Naive thymus-derived CD4-positive, alpha-beta T cell (primary cell): ENCODE data around the gene CORT. TPM values are rescaled to one million over a fixed set of nuclear protein-coding genes. Genes with fewer than 3 reads are reported as not detected.
"Not testable (repeated sequence)": the region's sequence is repeated elsewhere in the genome, so short reads cannot be mapped to it uniquely, and the experiment has no call there.

Experiments
- ATAC-seq: fragments of 150-1000 bp; cut with Tn5 transposase; 2 replicates; pipeline ENCODE4 v1.10.0; 2021; ENCODE audit warnings: mild to moderate bottlenecking, moderate library complexity
- CTCF ChIA-PET: fragments of 350-600 bp; sonication (Branson Sonifier 250); formaldehyde crosslinking; loops from one replicate; lab custom pipeline; 2021; ENCODE audit warnings: antibody characterized with exemption; lab: Charles Lee
- POLR2A ChIA-PET: fragments of 350-600 bp; sonication (Branson Sonifier 250); formaldehyde crosslinking; loops from one replicate; lab custom pipeline; 2021; ENCODE audit warnings: antibody characterized with exemption, inconsistent platforms; lab: Charles Lee
- DNase-seq, 9 donors: peaks; one replicate each; pipeline versions ENCODE4 v3.0.0 to v3.0.0-alpha.2; 2020 to 2022; ENCODE audit warnings: mixed read lengths in 1 of 9
- H3K27ac ChIP-seq: one replicate; pipeline ENCODE4 v1.7.0; 2013; ENCODE audit warnings: mild to moderate bottlenecking, low read depth, low read length, moderate library complexity
- H3K27me3 ChIP-seq, 2 donors: one replicate each; pipeline ENCODE4 v1.7.0; 2013; ENCODE audit warnings: low read length in 2 of 2, mild to moderate bottlenecking in 2 of 2, moderate library complexity in 2 of 2; ENCODE audit not compliant: control insufficient read depth in 2 of 2, insufficient read depth in 2 of 2
- H3K36me3 ChIP-seq, 3 experiments: 1 replicate in 2 of 3; 2 replicates in 1 of 3; pipeline ENCODE4 v1.7.0; 2013; ENCODE audit warnings: low read length in 3 of 3, mild to moderate bottlenecking in 3 of 3, moderate library complexity in 1 of 3; ENCODE audit not compliant: insufficient read depth in 3 of 3, control insufficient read depth in 2 of 3
- H3K4me1 ChIP-seq, 2 donors: one replicate each; pipeline ENCODE4 v1.7.0; 2013; ENCODE audit warnings: low read length in 2 of 2, mild to moderate bottlenecking in 2 of 2, moderate library complexity in 1 of 2; ENCODE audit not compliant: control insufficient read depth in 2 of 2, insufficient read depth in 2 of 2
- H3K4me3 ChIP-seq: 2 replicates; pipeline ENCODE4 v1.7.0; 2013; ENCODE audit warnings: mild to moderate bottlenecking, low read length
- H3K9me3 ChIP-seq, 3 experiments: 1 replicate in 2 of 3; 2 replicates in 1 of 3; pipeline ENCODE4 v1.7.0; 2013; ENCODE audit warnings: low read length in 3 of 3; ENCODE audit not compliant: control insufficient read depth in 2 of 3
- H3K27ac Mint-ChIP-seq, 9 donors: one replicate each; pipeline ENCODE4 v1.8.0; 2020 to 2022; ENCODE audit warnings: mixed read lengths in 9 of 9, mild to moderate bottlenecking in 8 of 9, moderate library complexity in 5 of 9, inconsistent platforms in 2 of 9
- H3K27me3 Mint-ChIP-seq, 5 donors: one replicate each; pipeline ENCODE4 v1.8.0; 2021 to 2022; ENCODE audit warnings: mixed read lengths in 5 of 5, mild to moderate bottlenecking in 1 of 5
- H3K36me3 Mint-ChIP-seq, 5 donors: one replicate each; pipeline ENCODE4 v1.8.0; 2020 to 2022; ENCODE audit warnings: mixed read lengths in 5 of 5, mild to moderate bottlenecking in 3 of 5, inconsistent platforms in 1 of 5
- H3K4me1 Mint-ChIP-seq, 7 donors: one replicate each; pipeline ENCODE4 v1.8.0; 2020 to 2022; ENCODE audit warnings: mixed read lengths in 7 of 7, mild to moderate bottlenecking in 3 of 7, inconsistent platforms in 1 of 7
- H3K4me3 Mint-ChIP-seq, 10 donors: one replicate each; pipeline ENCODE4 v1.8.0; 2020 to 2022; ENCODE audit warnings: mild to moderate bottlenecking in 10 of 10, mixed read lengths in 10 of 10, moderate library complexity in 6 of 10, inconsistent platforms in 2 of 10
- H3K9me3 Mint-ChIP-seq, 11 donors: one replicate each; pipeline ENCODE4 v1.8.0; 2020 to 2022; ENCODE audit warnings: mixed read lengths in 11 of 11, mild to moderate bottlenecking in 4 of 11, inconsistent platforms in 1 of 11, moderate library complexity in 1 of 11
- intact Hi-C, 2 donors: fragments of 100-400 bp; cut with micrococcal nuclease; formaldehyde crosslinking; loops; one replicate each; pipeline ENCODE4 v1.15.1; 2023
- polyA plus RNA-seq, 2 donors: library from polyadenylated mRNA; unstranded; fragments of 300-500 nt; fragmentation: Illumina TruSeq; gene quantifications; one replicate each; pipeline ENCODE4 v1.2.3, GENCODE V29; 2021
- total RNA-seq, 6 experiments: library from RNA in 5 of 6; stranded (reverse) in 5 of 6; gene quantifications; 1 replicate in 5 of 6; 2 replicates in 1 of 6; pipeline ENCODE4 v1.2.3 and lab custom pipeline; 2021 to 2026

Gene CORT
- total and polyA plus RNA-seq, 7 experiments from 2014 or later = 0.27 to 0.90 TPM; not detected in 5

DNA sequence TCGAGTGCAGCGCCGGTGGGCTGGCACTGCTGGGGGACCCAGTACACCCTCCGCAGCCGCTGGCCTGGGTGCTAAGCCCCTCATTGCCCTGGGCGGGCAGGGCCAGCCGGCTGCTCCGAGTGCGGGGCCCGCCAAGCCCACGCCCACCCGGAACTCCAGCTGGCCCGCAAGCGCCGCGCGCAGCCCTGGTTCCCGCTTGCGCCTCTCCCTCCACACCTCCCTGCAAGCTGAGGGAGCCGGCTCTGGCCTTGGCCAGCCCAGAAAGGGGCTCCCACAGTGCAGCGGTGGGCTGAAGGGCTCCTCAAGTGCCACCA, 23.3 kb upstream of the CORT start:
- H3K27ac ChIP-seq, intact Hi-C loops, ATAC-seq, H3K9me3 Mint-ChIP-seq, H3K27me3 ChIP-seq, POLR2A ChIA-PET, H3K4me3 Mint-ChIP-seq, H3K36me3 ChIP-seq, DNase-seq, H3K9me3 ChIP-seq, H3K27me3 Mint-ChIP-seq, H3K36me3 Mint-ChIP-seq, H3K4me1 ChIP-seq, H3K27ac Mint-ChIP-seq, H3K4me3 ChIP-seq: not testable (repeated sequence)
- H3K4me1 Mint-ChIP-seq = peaks cover 0 to 22% (median 20%) of the 10 kb centered on the region in 7 donors
- CTCF ChIA-PET = interaction anchor here (1.2 to 1.5 kb wide), 2 partner anchors 216 to 439 kb away, joined by 3 read pairs; partner anchors contain the start of gene KIF1B

DNA sequence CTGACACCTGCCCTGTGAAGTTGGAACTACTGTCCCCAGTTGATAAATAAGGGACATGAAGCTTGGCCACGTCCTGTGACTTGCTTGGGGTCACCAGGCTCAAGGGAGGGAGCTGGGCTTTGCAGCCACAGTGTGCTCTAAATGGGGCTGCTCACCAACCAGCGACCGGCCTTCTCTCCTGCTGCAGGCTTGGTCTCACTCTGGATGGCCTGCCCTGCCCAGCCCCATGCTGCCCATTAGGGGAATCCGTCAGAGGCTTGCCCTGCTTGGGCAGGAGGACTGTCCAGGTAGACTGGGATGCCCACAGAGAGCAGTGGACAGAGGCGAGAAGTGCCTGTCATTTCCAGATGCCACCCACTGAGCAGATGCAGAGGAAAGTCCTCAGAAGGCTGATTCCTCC, 20.8 kb upstream of the CORT start:
- Mint-ChIP-seq H3K27me3 (peaks cover 0 to 2% (median 0%) of the 10 kb centered on the region in 5 donors), H3K4me1 (peaks cover 0 to 26% (median 20%) of the 10 kb centered on the region in 7 donors), H3K9me3 (no peaks in the 10 kb centered on the region), H3K36me3 (no peaks in the 10 kb centered on the region), H3K4me3 (peak overlapping the region in 5 of 10 donors; percentile 17 to 94 (median 90)), H3K27ac (peak overlapping the region in 4 of 9 donors; percentile 13 to 91 (median 84))
- ATAC-seq (no peak), DNase-seq (no peak)
- POLR2A ChIA-PET = interaction anchor here (1.9 kb wide), 1 partner anchor 219 kb away, joined by 10 read pairs; the partner anchor contains the start of gene KIF1B
- no peak overlapping the region for H3K4me3 ChIP-seq
- no peaks in the 10 kb centered on the region for H3K27me3 ChIP-seq
- no peak overlapping the region for H3K27ac ChIP-seq
- peaks cover 3 to 8% of the 10 kb centered on the region in 2 donors for H3K4me1 ChIP-seq
- intact Hi-C loops = loop anchor here (1.0 to 2.0 kb wide), 7 partner anchors 31 to 554 kb away; partner anchors contain the start of genes KIF1B (in 2 of the 2) and UBE4B (in 1 of the 2)
- H3K36me3 ChIP-seq = no peaks in the 10 kb centered on the region
- H3K9me3 ChIP-seq = no peaks in the 10 kb centered on the region
- CTCF ChIA-PET = interaction anchor here (0.6 to 4.1 kb wide), 9 partner anchors 8 to 555 kb away, joined by 3 to 41 read pairs (median 5); partner anchors contain the start of gene KIF1B

DNA sequence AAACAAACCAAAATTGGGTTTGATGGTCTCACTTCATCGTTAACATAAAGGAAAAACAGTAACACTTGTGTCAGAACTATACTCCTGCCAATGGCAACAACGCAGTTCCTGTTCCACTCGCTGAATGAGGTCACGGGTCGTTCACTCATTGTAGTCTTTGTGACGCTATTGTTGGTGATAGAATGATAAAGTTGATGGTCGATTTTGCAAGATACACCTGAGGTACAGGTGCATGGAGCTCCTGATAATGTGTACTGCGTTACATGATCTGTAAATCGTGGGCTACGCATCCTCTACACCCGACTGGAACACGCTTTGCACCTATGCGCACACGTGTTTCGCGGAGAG, 20.0 kb upstream of the CORT start:
- Mint-ChIP-seq H3K4me1 (peaks cover 0 to 26% (median 20%) of the 10 kb centered on the region in 7 donors), H3K36me3 (no peaks in the 10 kb centered on the region), H3K27me3 (peaks cover 0 to 2% (median 0%) of the 10 kb centered on the region in 5 donors), H3K4me3 (peak overlapping the region; percentile 82 to 98 (median 88)), H3K27ac (peak overlapping the region; percentile 66 to 96 (median 91)), H3K9me3 (no peaks in the 10 kb centered on the region)
- Histone ChIP-seq H3K27ac (peak overlapping the region; percentile 88), H3K36me3 (no peaks in the 10 kb centered on the region), H3K9me3 (no peaks in the 10 kb centered on the region), H3K27me3 (no peaks in the 10 kb centered on the region), H3K4me3 (peak overlapping the region; percentile 97), H3K4me1 (peaks cover 3 to 8% of the 10 kb centered on the region in 2 donors)
- ChIA-PET POLR2A (interaction anchor here (1.3 to 2.2 kb wide), 6 partner anchors 13 to 220 kb away, joined by 3 to 10 read pairs (median 6); partner anchors contain the start of genes KIF1B, PEX14 and PGD), CTCF (interaction anchor here (0.6 to 4.1 kb wide), 13 partner anchors 12 to 575 kb away, joined by 3 to 41 read pairs (median 5); partner anchors contain the start of gene KIF1B)
- peak in 1 of 9 donors; percentile 62 for DNase-seq
- intact Hi-C loops = loop anchor here (1.0 to 5.0 kb wide), 7 partner anchors 32 to 520 kb away; partner anchors contain the start of genes DFFA (in 2 of the 2), UBE4B (in 2 of the 2) and CTNNBIP1 (in 1 of the 2)
- ATAC-seq = peak; percentile 6

DNA sequence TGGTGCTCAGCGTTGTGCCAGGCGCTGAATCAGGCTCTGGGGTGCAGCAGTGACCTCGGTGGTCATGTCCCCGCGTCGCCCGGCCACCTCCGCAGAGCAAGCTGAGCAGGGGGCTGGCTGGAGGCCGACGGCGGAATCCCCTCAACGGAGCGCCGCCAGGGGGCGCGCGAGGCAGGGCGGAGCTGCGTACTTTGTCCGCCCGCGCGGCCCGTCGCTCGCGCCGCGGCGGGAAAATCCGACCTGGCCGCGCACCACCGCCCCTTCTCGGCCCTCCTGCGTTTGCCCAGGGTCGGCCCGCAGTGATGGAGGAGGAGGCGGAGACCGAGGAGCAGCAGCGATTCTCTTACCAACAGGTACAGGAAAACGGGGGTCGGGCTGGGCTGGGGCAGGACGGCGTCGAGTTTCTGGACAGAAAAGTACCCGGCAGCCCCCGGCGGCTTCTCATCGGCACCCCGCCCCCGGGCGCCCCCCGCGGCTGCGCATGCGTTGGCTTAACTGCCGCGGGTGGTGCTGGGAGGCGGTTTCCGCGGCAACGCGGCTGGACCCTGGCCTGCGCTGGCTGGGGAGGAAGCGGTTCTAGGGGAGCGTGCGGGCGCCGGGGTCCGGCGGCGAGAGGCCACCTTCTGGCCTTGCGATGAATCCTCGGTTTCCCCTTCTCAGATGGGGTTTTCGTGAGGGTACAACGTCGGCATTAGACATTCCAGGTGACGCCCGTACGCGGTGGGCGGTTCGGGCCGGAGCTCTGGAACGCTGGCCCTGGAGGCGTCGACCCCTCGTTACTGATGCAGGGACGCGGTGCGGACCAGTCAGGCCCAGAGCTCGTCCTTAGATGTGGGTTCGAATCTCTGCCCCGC, 19.4 kb upstream of the CORT start, which contains the start of gene CENPS:
CENPS (plus strand) TSS at position 218 of the 854 bp plus-strand sequence; CDS start at position 303, 85 bp downstream.
- DNase-seq = peak; percentile 68 to 96 (median 91)
- Histone ChIP-seq H3K9me3 (no peaks in the 10 kb centered on the region), H3K4me3 (peak within 1 kb of the TSS; percentile 97), H3K36me3 (no peaks in the 10 kb centered on the region), H3K27me3 (no peaks in the 10 kb centered on the region), H3K27ac (peak within 1 kb of the TSS; percentile 88), H3K4me1 (peaks cover 3 to 8% of the 10 kb centered on the region in 2 donors)
- peak within 1 kb of the TSS; percentile 66 to 96 (median 92) for H3K27ac Mint-ChIP-seq
- no peaks in the 10 kb centered on the region for H3K9me3 Mint-ChIP-seq
- peaks cover 0 to 26% (median 20%) of the 10 kb centered on the region in 7 donors for H3K4me1 Mint-ChIP-seq
- peaks cover 0 to 2% (median 0%) of the 10 kb centered on the region in 5 donors for H3K27me3 Mint-ChIP-seq
- peak; percentile 93 for ATAC-seq
- CTCF ChIA-PET = interaction anchor here (0.6 to 4.1 kb wide), 12 partner anchors 12 to 574 kb away, joined by 3 to 41 read pairs (median 4); partner anchors contain the start of gene KIF1B
- intact Hi-C loops = loop anchor here (1.0 to 5.0 kb wide), 6 partner anchors 32 to 520 kb away; partner anchors contain the start of genes DFFA (in 2 of the 2), CTNNBIP1 (in 1 of the 2) and UBE4B (in 1 of the 2)
- peak within 1 kb of the TSS; percentile 82 to 98 (median 88) for H3K4me3 Mint-ChIP-seq
- POLR2A ChIA-PET = interaction anchor here (0.7 to 2.2 kb wide), 8 partner anchors 12 to 220 kb away, joined by 3 to 10 read pairs (median 4); partner anchors contain the start of genes KIF1B, PEX14 and PGD
- H3K36me3 Mint-ChIP-seq = no peaks in the 10 kb centered on the region

DNA sequence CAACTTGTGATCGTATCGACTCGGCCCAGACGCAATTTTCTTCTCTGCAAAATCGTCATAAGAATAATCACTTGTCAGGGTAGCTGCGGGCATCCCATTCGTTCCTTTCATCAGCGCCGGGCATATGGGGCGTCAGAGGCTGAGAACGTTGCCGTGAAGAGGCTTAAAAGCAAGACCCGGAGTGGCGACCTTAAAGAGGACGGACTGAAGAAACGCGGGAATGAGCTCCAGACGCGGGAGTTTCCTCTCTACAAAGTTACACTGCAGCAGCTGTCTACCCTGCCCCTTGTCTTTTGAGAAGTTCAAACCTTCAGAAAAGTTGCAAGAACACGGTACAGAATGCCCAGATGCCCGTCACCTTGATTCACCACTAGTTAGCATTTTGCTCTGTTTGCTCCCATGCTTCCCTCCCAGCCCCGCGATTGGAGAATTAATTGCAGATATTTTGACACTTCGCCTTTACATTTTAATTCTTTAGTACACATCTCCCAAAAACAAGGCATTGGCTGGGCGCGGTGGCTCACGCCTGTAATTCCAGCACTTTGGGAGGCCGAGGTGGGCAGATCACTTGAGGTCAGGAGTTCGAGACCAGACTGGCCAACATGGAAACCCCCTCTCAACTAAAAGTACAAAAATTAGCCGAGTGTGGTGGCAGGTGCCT, 18.6 kb upstream of the CORT start:
- H3K4me1 Mint-ChIP-seq = peaks cover 0 to 26% (median 20%) of the 10 kb centered on the region in 7 donors

More for the DNA sequence above, 18.6 kb upstream of the CORT start:
- CTCF ChIA-PET = interaction anchor here (0.9 to 4.1 kb wide), 6 partner anchors 35 to 555 kb away, joined by 3 to 41 read pairs (median 4); partner anchors contain the start of gene KIF1B
- Mint-ChIP-seq H3K9me3 (no peaks in the 10 kb centered on the region), H3K4me3 (peak overlapping the region; percentile 82 to 98 (median 88)), H3K27me3 (peaks cover 0 to 2% (median 0%) of the 10 kb centered on the region in 5 donors), H3K27ac (peak overlapping the region; percentile 66 to 96 (median 92)), H3K36me3 (no peaks in the 10 kb centered on the region)
- Histone ChIP-seq H3K27ac (peak overlapping the region; percentile 88), H3K9me3 (no peaks in the 10 kb centered on the region), H3K27me3 (no peaks in the 10 kb centered on the region), H3K4me3 (peak overlapping the region; percentile 97), H3K36me3 (no peaks in the 10 kb centered on the region), H3K4me1 (peaks cover 3 to 8% of the 10 kb centered on the region in 2 donors)
- POLR2A ChIA-PET = interaction anchor here (0.6 to 2.2 kb wide), 7 partner anchors 12 to 713 kb away, joined by 3 to 8 read pairs (median 3); partner anchors contain the start of gene PEX14
- ATAC-seq = no peak
- peak in 2 of 9 donors; percentile 22 to 33 for DNase-seq
- intact Hi-C loops = loop anchor here in 1 of 2 donors (5.0 kb wide), 1 partner anchor 436 kb away; no protein-coding TSS in a partner anchor
